GM19035 (cell line): ENCODE measurements around the gene CCK.

ENCODE experiments used
- ATAC-seq: cut with Tn5 transposase; IDR thresholded peaks from one replicate; pipeline ENCODE4 v1.9.1; 2021; ENCODE audit not compliant: unreplicated experiment

Gene CCK

GRCh38 chr3:42269647-42270046 lies 3.7 kb upstream of the CCK start:
- no peak for ATAC-seq

DNA sequence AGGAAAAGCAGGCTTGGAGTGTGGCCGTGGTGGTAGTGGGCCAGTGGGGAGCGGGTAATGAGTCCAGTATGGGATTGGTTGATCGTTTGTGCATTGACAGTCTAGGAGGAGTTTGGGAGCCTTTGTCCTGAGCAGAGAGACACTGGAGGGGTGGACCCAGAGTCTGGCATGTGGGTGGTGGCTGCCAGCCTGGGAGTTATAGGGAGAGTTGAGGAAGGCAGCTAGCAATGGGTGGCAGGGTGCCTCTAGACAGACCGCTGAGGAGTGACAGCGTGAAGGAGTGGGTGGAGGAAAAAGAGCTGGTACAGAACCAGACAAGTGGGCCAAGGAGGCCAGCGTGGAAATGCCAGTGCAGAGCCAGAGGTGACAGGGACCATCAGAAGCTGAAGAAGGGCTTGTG lies 1.9 kb upstream of the CCK start:
- no peak for ATAC-seq

- no peak for ATAC-seq
These were observed 660 bp downstream of the CCK start for GRCh38 chr3:42265059-42265991.

GRCh38 chr3:42264399-42265058 lies 1.5 kb downstream of the CCK start:
- no peak for ATAC-seq

GRCh38 chr3:42263354-42264346 lies 2.3 kb downstream of the CCK start:
- ATAC-seq, result no peak

- no peak for ATAC-seq
These were observed 3.5 kb downstream of the CCK start for GRCh38 chr3:42262525-42262924.

DNA sequence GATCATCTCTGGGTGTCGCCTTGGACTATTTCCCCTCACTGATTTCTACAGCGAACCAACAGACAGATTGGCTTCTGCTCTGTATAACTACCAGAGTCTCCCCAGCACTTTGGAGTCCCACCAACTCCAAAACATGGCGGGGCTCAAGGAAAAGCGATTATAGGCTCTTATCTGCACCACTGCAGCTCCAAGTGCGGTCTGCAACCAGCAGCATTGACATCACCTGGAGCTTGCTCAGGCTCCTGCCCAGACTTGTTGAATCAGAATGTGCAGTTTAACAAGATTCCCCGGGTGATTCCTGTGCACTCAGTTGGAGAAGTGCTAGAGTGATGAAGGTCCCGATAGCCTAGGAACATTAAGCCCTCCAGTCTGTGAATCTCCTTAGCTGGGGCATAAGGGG lies 9.0 kb downstream of the CCK start:
- no peak for ATAC-seq

DNA sequence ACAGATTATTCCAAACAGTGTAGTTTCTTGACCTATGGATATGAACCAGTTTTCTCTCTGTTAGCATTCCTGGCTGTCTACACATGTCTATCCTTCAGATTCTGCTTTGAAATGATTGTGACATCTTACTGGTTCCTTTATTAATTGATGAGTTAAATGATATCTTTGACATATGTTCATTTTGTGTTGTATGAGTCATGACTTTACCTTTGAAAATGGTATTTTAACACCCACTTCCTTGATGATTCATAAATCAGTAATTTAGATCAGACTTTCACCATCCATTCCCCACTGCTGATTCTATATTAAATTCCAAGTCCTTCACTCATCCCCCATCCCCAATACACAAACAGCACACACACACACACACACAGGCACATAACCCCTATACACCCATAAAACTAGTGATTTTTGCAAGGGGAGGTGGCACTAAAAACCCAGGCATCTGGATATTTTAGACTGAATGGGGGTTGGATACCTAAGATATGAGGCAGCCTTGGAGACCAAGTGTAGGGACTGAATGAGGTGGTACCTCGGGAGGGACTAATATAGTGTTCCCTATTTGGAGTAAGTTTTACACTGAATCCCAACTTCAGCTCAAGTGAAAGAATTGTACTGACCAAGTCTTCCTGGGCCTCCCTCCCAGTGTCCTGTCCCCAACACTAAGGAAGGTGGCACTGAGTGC lies 9.7 kb downstream of the CCK start:
- no peak for ATAC-seq

- no peak for ATAC-seq
These were observed 11.4 kb downstream of the CCK start for GRCh38 chr3:42254566-42254965.

DNA sequence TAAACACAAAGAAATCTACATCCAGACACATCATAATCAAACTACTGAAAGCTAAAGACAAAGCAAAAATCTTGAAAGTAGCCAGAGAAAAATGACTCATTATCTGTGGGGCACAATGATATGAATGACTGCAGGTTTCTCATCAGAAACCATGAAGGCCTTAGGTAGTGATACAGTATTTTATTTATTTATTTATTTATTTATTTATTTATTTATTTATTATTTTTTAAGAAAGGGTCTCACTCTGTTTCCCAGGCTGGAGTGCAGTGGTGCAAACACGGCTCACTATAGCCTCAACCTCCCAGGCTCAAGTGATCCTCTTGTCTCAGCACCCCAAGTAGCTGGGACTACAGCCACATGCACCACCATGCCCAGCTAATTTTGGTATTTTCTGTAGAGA lies 15.2 kb downstream of the CCK start:
- no peak for ATAC-seq

- ATAC-seq, result peak; percentile 72
These were observed 18.4 kb downstream of the CCK start for GRCh38 chr3:42247576-42248027.

GRCh38 chr3:42246091-42246490 lies 19.9 kb downstream of the CCK start:
- no peak for ATAC-seq

GRCh38 chr3:42236611-42237010 lies 29.4 kb downstream of the CCK start:
- ATAC-seq, result no peak

GRCh38 chr3:42235532-42235931 lies 30.5 kb downstream of the CCK start:
- ATAC-seq, result no peak

DNA sequence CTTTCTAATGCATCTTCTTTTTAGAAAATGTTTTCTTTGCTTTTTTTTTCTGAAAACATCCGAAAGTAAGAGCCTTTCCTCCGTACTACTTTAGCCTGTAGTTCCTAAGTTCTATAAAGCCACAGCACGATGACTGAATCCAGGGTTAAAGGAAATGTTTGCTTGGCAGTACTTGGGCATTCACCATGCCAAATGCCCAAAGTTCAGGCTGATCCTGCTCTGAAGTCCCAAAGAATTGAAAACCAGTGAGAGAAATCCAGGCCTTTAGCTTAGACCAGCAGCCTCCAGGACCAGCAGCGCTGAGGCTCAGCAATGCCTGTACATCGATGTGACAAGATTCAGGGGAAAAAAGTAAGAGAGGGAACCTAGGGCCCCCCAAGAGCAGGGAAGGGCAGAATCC lies 35.1 kb downstream of the CCK start:
- no peak for ATAC-seq

- no peak for ATAC-seq
These were observed 35.9 kb downstream of the CCK start for GRCh38 chr3:42229942-42230688.

- no peak for ATAC-seq
These were observed 36.6 kb downstream of the CCK start for GRCh38 chr3:42229266-42229941.

- no peak for ATAC-seq
These were observed 37.2 kb downstream of the CCK start for GRCh38 chr3:42228796-42229195.
